Natural killer cell (primary cell): ENCODE results near the gene HSPA1A. TPM values are rescaled to one million over a fixed set of nuclear protein-coding genes. Genes with fewer than 3 reads are reported as not detected.

ENCODE experiments used
- ATAC-seq, 3 donors: fragments of 150-1000 bp in 2 of 3; fragments of 200-7000 bp in 1 of 3; cut with Tn5 transposase; 1 replicate in 1 of 3; 2 replicates in 2 of 3; pipeline ENCODE4 v1.10.0; 2021; ENCODE audit warnings: mild to moderate bottlenecking in 2 of 3, moderate library complexity in 2 of 3
- DNase-seq, 2 donors: peaks; one replicate each; pipeline versions ENCODE4 v3.0.0 to v3.0.0-alpha.2; 2013 to 2021; ENCODE audit warnings: mixed read lengths in 1 of 2
- H3K27ac ChIP-seq: one replicate; pipeline ENCODE4 v1.5.1; 2013; ENCODE audit warnings: mild to moderate bottlenecking, low read length
- H3K27me3 ChIP-seq: one replicate; pipeline ENCODE4 v1.6.1; 2013; ENCODE audit warnings: low read length; ENCODE audit not compliant: control insufficient read depth, insufficient read depth
- H3K36me3 ChIP-seq: one replicate; pipeline ENCODE4 v1.6.1; 2013; ENCODE audit warnings: low read length; ENCODE audit not compliant: control insufficient read depth, insufficient read depth
- H3K4me1 ChIP-seq: one replicate; pipeline ENCODE4 v1.6.1; 2013; ENCODE audit warnings: low read length; ENCODE audit not compliant: control insufficient read depth, insufficient read depth
- H3K4me3 ChIP-seq: one replicate; pipeline ENCODE4 v1.5.1; 2013; ENCODE audit warnings: low read length
- H3K9me3 ChIP-seq: one replicate; pipeline ENCODE4 v1.6.1; 2013; ENCODE audit warnings: low read length; ENCODE audit not compliant: control insufficient read depth, insufficient read depth
- H3K27ac Mint-ChIP-seq, 2 donors: one replicate each; pipeline ENCODE4 v1.8.0; 2022; ENCODE audit warnings: mild to moderate bottlenecking in 2 of 2, mixed read lengths in 2 of 2, moderate library complexity in 1 of 2
- H3K27me3 Mint-ChIP-seq, 2 donors: one replicate each; pipeline ENCODE4 v1.8.0; 2022; ENCODE audit warnings: low read depth in 2 of 2, mixed read lengths in 2 of 2
- H3K36me3 Mint-ChIP-seq: one replicate; pipeline ENCODE4 v1.8.0; 2022; ENCODE audit warnings: mixed read lengths
- H3K4me1 Mint-ChIP-seq, 2 donors: one replicate each; pipeline ENCODE4 v1.8.0; 2022; ENCODE audit warnings: mixed read lengths in 2 of 2
- H3K4me3 Mint-ChIP-seq: one replicate; pipeline ENCODE4 v1.8.0; 2022; ENCODE audit warnings: mild to moderate bottlenecking, moderate library complexity, mixed read lengths
- H3K9me3 Mint-ChIP-seq, 2 donors: one replicate each; pipeline ENCODE4 v1.8.0; 2022; ENCODE audit warnings: mixed read lengths in 2 of 2
- CTCF ChIP-seq: fragments of 200-600 bp; IDR thresholded peaks from one replicate; pipeline ENCODE4 v1.8.0; 2022; ENCODE audit warnings: antibody characterized with exemption
- WGBS: methylation state at CpG from one replicate; pipeline ENCODE4 v1.1.7; 2013; ENCODE audit warnings: missing lambda C conversion rate; ENCODE audit not compliant: insufficient coverage; 5-methylcytosine and 5-hydroxymethylcytosine counted together
- intact Hi-C: fragments of 100-400 bp; cut with micrococcal nuclease; formaldehyde crosslinking; loops from one replicate; pipeline ENCODE4 v1.14.2; 2022
- total RNA-seq, 4 donors: library from RNA; stranded (reverse); fragments of 120-200 nt in 1 of 4; gene quantifications; one replicate each; pipeline versions ENCODE4 v1.2.3 to v1.2.4, GENCODE V29; 2013 to 2022

The HSPA1A gene
- total RNA-seq, 3 donors from 2014 or later (not counting 1 experiment from before 2014, with no cell fraction given) = 24.4 to 34.6 (median 34.5) TPM

DNA sequence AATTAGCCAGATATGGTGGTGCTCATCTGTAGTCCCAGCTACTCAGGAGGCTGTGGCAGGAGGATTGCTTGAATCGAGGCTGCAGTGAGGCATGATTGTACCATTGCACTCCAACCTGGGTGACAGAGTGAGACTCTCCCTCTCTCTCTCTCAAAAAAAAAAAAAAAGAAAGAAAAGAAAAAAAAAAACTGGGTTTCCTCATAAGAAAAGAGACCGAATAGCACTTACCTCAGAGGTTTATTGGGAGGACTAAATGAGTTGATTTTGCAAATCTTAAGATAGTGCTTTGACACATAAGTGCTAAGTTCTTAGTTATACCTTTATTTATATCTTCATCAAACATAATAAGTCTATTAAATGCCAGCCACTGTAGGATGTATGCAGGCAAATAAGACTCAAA, 44.5 kb upstream of the HSPA1A start:
- no peaks in the 10 kb centered on the region for H3K36me3 ChIP-seq
- Mint-ChIP-seq H3K27ac (peak overlapping the region in 1 of 2 donors; percentile 48), H3K4me1 (peaks cover 6 to 33% of the 10 kb centered on the region in 2 donors), H3K36me3 (no peaks in the 10 kb centered on the region), H3K9me3 (no peaks in the 10 kb centered on the region), H3K27me3 (no peaks in the 10 kb centered on the region), H3K4me3 (no peak overlapping the region)
- no peaks in the 10 kb centered on the region for H3K27me3 ChIP-seq
- no peak for ATAC-seq
- intact Hi-C loops = no loop called here
- peaks cover 37% of the 10 kb centered on the region for H3K4me1 ChIP-seq
- no peak for DNase-seq
- no peak overlapping the region for H3K4me3 ChIP-seq
- no peaks in the 10 kb centered on the region for H3K9me3 ChIP-seq
- H3K27ac ChIP-seq = no peak overlapping the region
- WGBS = 100% methylated on average over 1 of the region's 2 CpGs
- no peak for TF ChIP-seq CTCF

DNA sequence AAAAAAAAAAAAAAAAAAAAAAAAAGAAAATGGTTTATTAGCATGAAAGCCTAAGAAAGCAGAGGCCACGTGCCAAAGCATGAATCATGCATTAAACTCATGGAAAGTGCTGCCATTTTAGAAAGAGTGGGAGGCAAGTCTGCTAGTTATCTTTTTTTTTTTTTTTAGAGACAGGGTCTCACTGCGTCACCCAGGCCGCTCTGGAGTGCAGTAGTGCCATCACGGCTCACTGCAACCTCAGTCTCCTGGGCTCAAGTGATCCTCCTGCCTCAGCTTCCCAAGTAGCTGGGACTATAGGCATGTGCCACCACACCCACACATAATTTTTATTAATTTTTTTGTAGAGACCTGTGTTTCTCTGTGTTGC, 43.4 kb upstream of the HSPA1A start:
- 77% methylated on average over 4 of the region's 4 CpGs for WGBS
- intact Hi-C loops = no loop called here
- H3K36me3 ChIP-seq = no peaks in the 10 kb centered on the region
- Mint-ChIP-seq H3K9me3 (no peaks in the 10 kb centered on the region), H3K27ac (no peak overlapping the region), H3K27me3 (no peaks in the 10 kb centered on the region), H3K4me3 (no peak overlapping the region), H3K36me3 (no peaks in the 10 kb centered on the region), H3K4me1 (peaks cover 6 to 43% of the 10 kb centered on the region in 2 donors)
- H3K4me1 ChIP-seq = peaks cover 48% of the 10 kb centered on the region
- TF ChIP-seq CTCF = no peak
- no peak overlapping the region for H3K4me3 ChIP-seq
- no peaks in the 10 kb centered on the region for H3K27me3 ChIP-seq
- DNase-seq (peak in 1 of 2 donors; percentile 46), ATAC-seq (no peak)
- H3K27ac ChIP-seq = no peak overlapping the region
- no peaks in the 10 kb centered on the region for H3K9me3 ChIP-seq

GRCh38 chr6:31775184-31775583, 40.2 kb upstream of the HSPA1A start:
- peaks cover 17% of the 10 kb centered on the region for H3K36me3 ChIP-seq
- TF ChIP-seq CTCF = no peak
- peaks cover 52% of the 10 kb centered on the region for H3K4me1 ChIP-seq
- H3K4me3 ChIP-seq = no peak overlapping the region
- no peaks in the 10 kb centered on the region for H3K9me3 Mint-ChIP-seq
- 89% methylated on average over 3 of the region's 4 CpGs for WGBS
- H3K4me1 Mint-ChIP-seq = peaks cover 0 to 39% of the 10 kb centered on the region in 2 donors
- no peak overlapping the region for H3K27ac ChIP-seq
- intact Hi-C loops = no loop called here
- peak overlapping the region in 1 of 2 donors; percentile 48 for H3K27ac Mint-ChIP-seq
- H3K27me3 ChIP-seq = no peaks in the 10 kb centered on the region
- H3K27me3 Mint-ChIP-seq = no peaks in the 10 kb centered on the region
- H3K4me3 Mint-ChIP-seq = no peak overlapping the region
- DNase-seq = no peak
- ATAC-seq = no peak
- no peaks in the 10 kb centered on the region for H3K36me3 Mint-ChIP-seq
- no peaks in the 10 kb centered on the region for H3K9me3 ChIP-seq
